ENCODE results near the gene RAB11FIP4.

RAB11FIP4 gene

GRCh38 chr17:31397256-31397939, 5.9 kb downstream of the RAB11FIP4 start:
- Histone ChIP-seq H3K27me3 (ENCODE audit: low read depth, low read length) (peaks cover 14% of the 10 kb centered on the region), H3K4me1 (ENCODE audit: control insufficient read depth in 1 of 2, insufficient read depth in 2 of 2, low read length in 2 of 2) (peaks cover 0 to 6% of the 10 kb centered on the region in 2 donors), H3K4me3 (ENCODE audit: low read depth in 1 of 2, low read length in 2 of 2) (no peak overlapping the region), H3K9me3 (ENCODE audit: control insufficient read depth in 1 of 2, low read length in 2 of 2) (no peaks in the 10 kb centered on the region), H3K27ac (ENCODE audit: low read length) (no peak overlapping the region), H3K36me3 (ENCODE audit: control insufficient read depth in 1 of 2, insufficient read depth in 2 of 2, low read length in 2 of 2) (no peaks in the 10 kb centered on the region)

- Histone ChIP-seq H3K27ac (ENCODE audit: low read length) (no peak overlapping the region), H3K4me1 (ENCODE audit: control insufficient read depth in 1 of 2, insufficient read depth in 2 of 2, low read length in 2 of 2) (no peaks in the 10 kb centered on the region), H3K27me3 (ENCODE audit: low read depth, low read length) (peaks cover 6% of the 10 kb centered on the region), H3K9me3 (ENCODE audit: control insufficient read depth in 1 of 2, low read length in 2 of 2) (no peaks in the 10 kb centered on the region), H3K36me3 (ENCODE audit: control insufficient read depth in 1 of 2, insufficient read depth in 2 of 2, low read length in 2 of 2) (no peaks in the 10 kb centered on the region), H3K4me3 (ENCODE audit: low read depth in 1 of 2, low read length in 2 of 2) (no peak overlapping the region)
Measured at GRCh38 chr17:31398381-31399311, 7.2 kb downstream of the RAB11FIP4 start.

DNA sequence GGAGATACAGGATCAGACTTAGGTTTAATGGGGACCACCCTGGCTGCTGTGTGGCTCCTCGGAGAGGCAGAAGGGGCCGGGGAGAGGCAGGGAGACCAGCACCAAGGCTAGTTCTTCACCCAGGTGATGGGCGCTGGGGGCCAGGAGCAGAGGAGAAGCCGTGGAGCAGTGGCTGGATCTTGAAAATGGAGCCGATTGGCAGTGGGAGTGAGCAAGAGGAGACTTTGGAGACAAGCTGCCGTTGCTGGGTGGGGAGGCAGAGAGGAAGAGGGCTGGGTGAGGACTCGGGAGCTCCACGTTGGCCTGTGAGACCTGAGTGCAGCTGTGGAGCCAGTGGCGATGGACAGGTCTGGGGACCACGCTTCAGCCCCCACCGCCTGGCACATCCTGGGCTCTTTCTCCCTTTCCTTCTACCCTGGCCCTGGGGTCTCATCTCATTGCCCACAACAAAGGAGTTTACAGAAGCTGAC, 9.0 kb downstream of the RAB11FIP4 start:
- H3K27ac ChIP-seq (ENCODE audit: low read length): no peak overlapping the region
- H3K9me3 ChIP-seq (ENCODE audit: control insufficient read depth in 1 of 2, low read length in 2 of 2): no peaks in the 10 kb centered on the region
- no peak overlapping the region for H3K4me3 ChIP-seq (ENCODE audit: low read depth in 1 of 2, low read length in 2 of 2)
- no peaks in the 10 kb centered on the region for H3K4me1 ChIP-seq (ENCODE audit: control insufficient read depth in 1 of 2, insufficient read depth in 2 of 2, low read length in 2 of 2)
- H3K27me3 ChIP-seq (ENCODE audit: low read depth, low read length): no peaks in the 10 kb centered on the region
- no peaks in the 10 kb centered on the region for H3K36me3 ChIP-seq (ENCODE audit: control insufficient read depth in 1 of 2, insufficient read depth in 2 of 2, low read length in 2 of 2)

DNA sequence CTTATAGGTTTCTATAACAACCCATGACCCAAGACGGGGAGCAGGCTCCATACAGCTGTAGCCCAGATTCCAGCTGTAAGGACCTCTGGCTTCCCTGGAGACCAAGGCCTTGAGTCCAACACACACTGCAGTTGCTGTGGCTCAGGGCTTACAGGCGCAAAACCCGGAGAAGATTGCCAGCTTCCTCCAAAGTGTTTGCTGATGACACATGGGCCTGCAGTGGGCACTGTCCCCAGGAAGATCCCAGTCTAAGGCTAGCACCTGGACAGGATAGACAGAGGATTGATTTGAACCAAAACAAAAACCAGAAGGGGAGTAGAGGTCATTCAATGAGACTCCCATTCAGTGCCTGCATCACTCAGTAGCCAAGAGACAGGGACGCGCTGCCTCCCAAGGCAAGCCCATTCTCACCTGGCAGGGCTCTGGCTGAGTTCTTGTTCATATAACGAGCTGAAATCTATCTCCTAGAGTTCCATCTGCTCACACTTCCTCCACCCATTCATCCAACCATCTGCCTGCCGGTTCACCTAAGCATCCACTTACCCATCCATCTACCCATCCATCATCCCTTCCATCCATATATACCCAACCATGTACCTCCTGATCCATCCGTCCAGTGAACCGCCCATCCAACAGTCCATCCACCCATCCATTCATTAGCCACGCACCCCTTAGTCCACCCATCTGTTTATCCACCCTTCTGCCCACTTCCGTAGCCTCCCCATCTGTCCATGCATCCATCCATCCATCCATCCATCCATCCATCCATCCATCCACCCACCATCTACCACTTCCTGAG, 10.2 kb downstream of the RAB11FIP4 start:
- H3K4me3 ChIP-seq (ENCODE audit: low read depth in 1 of 2, low read length in 2 of 2): no peak overlapping the region
- H3K36me3 ChIP-seq (ENCODE audit: control insufficient read depth in 1 of 2, insufficient read depth in 2 of 2, low read length in 2 of 2): no peaks in the 10 kb centered on the region
- no peaks in the 10 kb centered on the region for H3K27me3 ChIP-seq (ENCODE audit: low read depth, low read length)
- H3K9me3 ChIP-seq (ENCODE audit: control insufficient read depth in 1 of 2, low read length in 2 of 2): no peaks in the 10 kb centered on the region
- H3K27ac ChIP-seq (ENCODE audit: low read length): no peak overlapping the region
- H3K4me1 ChIP-seq (ENCODE audit: control insufficient read depth in 1 of 2, insufficient read depth in 2 of 2, low read length in 2 of 2): no peaks in the 10 kb centered on the region

- Histone ChIP-seq H3K9me3 (ENCODE audit: control insufficient read depth in 1 of 2, low read length in 2 of 2) (no peaks in the 10 kb centered on the region), H3K36me3 (ENCODE audit: control insufficient read depth in 1 of 2, insufficient read depth in 2 of 2, low read length in 2 of 2) (no peaks in the 10 kb centered on the region), H3K27me3 (ENCODE audit: low read depth, low read length) (no peaks in the 10 kb centered on the region), H3K27ac (ENCODE audit: low read length) (no peak overlapping the region), H3K4me3 (ENCODE audit: low read depth in 1 of 2, low read length in 2 of 2) (no peak overlapping the region), H3K4me1 (ENCODE audit: control insufficient read depth in 1 of 2, insufficient read depth in 2 of 2, low read length in 2 of 2) (no peaks in the 10 kb centered on the region)
Measured at GRCh38 chr17:31404028-31404949, 12.8 kb downstream of the RAB11FIP4 start.

DNA sequence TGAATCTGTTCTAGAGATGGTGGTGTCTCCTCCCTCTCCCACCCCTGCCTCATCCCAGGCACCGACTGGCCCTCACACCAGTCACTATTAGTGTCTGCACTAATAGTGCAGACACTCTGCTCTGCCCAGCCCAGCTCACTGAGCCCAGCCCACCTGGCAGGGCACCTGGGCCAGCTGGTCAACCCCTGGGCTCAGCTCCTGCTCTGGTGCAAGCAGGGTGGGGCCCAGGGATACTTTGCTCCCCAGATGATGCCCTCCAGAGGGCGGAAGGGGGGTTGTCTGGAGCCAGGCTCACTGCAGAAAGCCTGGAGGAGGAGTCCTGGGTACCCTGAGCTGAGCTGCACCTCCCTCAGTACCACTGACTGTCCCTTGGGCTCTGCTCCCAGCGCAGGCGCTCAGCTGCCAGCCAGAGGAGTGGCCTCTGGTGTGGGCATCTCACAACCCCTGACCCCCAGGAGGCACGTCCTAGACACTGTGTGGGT, 14.5 kb downstream of the RAB11FIP4 start:
- Histone ChIP-seq H3K36me3 (ENCODE audit: control insufficient read depth in 1 of 2, insufficient read depth in 2 of 2, low read length in 2 of 2) (no peaks in the 10 kb centered on the region), H3K27me3 (ENCODE audit: low read depth, low read length) (no peaks in the 10 kb centered on the region), H3K4me3 (ENCODE audit: low read depth in 1 of 2, low read length in 2 of 2) (no peak overlapping the region), H3K9me3 (ENCODE audit: control insufficient read depth in 1 of 2, low read length in 2 of 2) (no peaks in the 10 kb centered on the region), H3K4me1 (ENCODE audit: control insufficient read depth in 1 of 2, insufficient read depth in 2 of 2, low read length in 2 of 2) (no peaks in the 10 kb centered on the region), H3K27ac (ENCODE audit: low read length) (no peak overlapping the region)

DNA sequence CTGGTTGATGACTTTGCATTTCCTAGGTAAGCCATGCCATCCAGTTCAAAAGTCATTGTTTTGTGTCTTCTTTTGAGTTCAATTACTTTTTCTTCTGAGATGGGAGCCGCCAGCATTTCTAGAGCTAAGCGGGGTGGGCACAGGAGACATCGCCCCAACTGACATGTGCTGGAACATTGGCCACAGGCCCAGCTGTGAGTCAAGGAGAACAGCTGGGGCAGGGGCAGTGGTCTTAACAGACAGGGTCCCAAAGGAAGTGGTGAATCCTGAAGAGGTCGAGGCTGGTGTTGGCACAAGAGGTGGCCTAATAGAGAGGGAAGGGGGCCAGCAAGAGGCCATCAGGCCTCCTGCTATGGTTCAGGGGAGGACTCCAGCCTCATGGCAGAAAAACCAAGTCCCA, 17.1 kb downstream of the RAB11FIP4 start:
- no peaks in the 10 kb centered on the region for H3K9me3 ChIP-seq (ENCODE audit: control insufficient read depth in 1 of 2, low read length in 2 of 2)
- H3K27me3 ChIP-seq (ENCODE audit: low read depth, low read length): no peaks in the 10 kb centered on the region
- H3K4me1 ChIP-seq (ENCODE audit: control insufficient read depth in 1 of 2, insufficient read depth in 2 of 2, low read length in 2 of 2): no peaks in the 10 kb centered on the region
- H3K27ac ChIP-seq (ENCODE audit: low read length): no peak overlapping the region
- H3K4me3 ChIP-seq (ENCODE audit: low read depth in 1 of 2, low read length in 2 of 2): no peak overlapping the region
- no peaks in the 10 kb centered on the region for H3K36me3 ChIP-seq (ENCODE audit: control insufficient read depth in 1 of 2, insufficient read depth in 2 of 2, low read length in 2 of 2)

DNA sequence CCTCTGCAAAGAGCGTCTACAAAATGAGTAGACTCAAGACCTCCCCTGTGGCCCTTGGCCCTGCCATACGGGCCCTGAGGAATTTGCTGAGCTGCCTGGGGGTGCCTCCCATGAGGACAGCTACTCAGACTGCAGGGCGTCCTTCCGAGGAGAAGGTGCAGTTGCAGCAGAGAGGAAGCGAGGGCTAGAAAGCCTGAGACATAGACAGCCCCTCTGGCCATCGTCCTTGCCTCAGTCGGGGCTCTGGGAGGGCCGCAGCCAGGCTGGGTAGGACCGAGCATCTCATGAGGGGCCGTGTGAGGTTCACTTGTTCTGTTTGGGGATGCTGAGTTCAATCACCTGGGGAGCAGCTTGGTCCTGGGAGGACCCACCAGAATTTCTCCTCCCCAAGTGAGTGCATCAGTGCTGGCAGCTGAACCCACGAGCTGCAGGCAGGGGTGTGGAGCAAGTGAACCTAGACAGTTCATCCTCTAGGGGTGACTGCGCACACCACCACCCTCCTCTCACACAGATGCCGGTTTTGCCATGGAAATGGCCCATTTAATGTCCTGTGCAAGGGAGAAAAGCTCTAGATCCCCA, 20.3 kb downstream of the RAB11FIP4 start:
- H3K27ac ChIP-seq (ENCODE audit: low read length): no peak overlapping the region

GRCh38 chr17:31412511-31412910, 21.0 kb downstream of the RAB11FIP4 start:
- no peak overlapping the region for H3K4me3 ChIP-seq (ENCODE audit: low read depth in 1 of 2, low read length in 2 of 2)
- no peak overlapping the region for H3K27ac ChIP-seq (ENCODE audit: low read length)
- H3K9me3 ChIP-seq (ENCODE audit: control insufficient read depth in 1 of 2, low read length in 2 of 2): no peaks in the 10 kb centered on the region
- H3K4me1 ChIP-seq (ENCODE audit: control insufficient read depth in 1 of 2, insufficient read depth in 2 of 2, low read length in 2 of 2): no peaks in the 10 kb centered on the region
- H3K27me3 ChIP-seq (ENCODE audit: low read depth, low read length): no peaks in the 10 kb centered on the region
- H3K36me3 ChIP-seq (ENCODE audit: control insufficient read depth in 1 of 2, insufficient read depth in 2 of 2, low read length in 2 of 2): no peaks in the 10 kb centered on the region

More for the DNA sequence above, 20.3 kb downstream of the RAB11FIP4 start:
- Histone ChIP-seq H3K9me3 (ENCODE audit: control insufficient read depth in 1 of 2, low read length in 2 of 2) (no peaks in the 10 kb centered on the region), H3K4me1 (ENCODE audit: control insufficient read depth in 1 of 2, insufficient read depth in 2 of 2, low read length in 2 of 2) (no peaks in the 10 kb centered on the region), H3K36me3 (ENCODE audit: control insufficient read depth in 1 of 2, insufficient read depth in 2 of 2, low read length in 2 of 2) (no peaks in the 10 kb centered on the region), H3K4me3 (ENCODE audit: low read depth in 1 of 2, low read length in 2 of 2) (no peak overlapping the region), H3K27me3 (ENCODE audit: low read depth, low read length) (no peaks in the 10 kb centered on the region)
